Upper lobe of left lung (tissue), 6 donors: Measurements from ENCODE around the gene NKG7. TPM values are rescaled to one million over a fixed set of nuclear protein-coding genes. Genes with fewer than 3 reads are reported as not detected.

Experiments used
- ATAC-seq, 2 donors: fragments of 200-7000 bp; cut with Tn5 transposase; one replicate each; pipeline ENCODE4 v1.9.1; 2022; ENCODE audit warnings: mild to moderate bottlenecking in 2 of 2, moderate library complexity in 2 of 2; ENCODE audit not compliant: low FRiP score in 2 of 2
- DNase-seq, 2 donors: peaks; one replicate each; pipeline ENCODE4 v3.0.0-alpha.2; 2019 to 2020
- H3K27ac ChIP-seq, 4 donors: fragments of 200-600 bp; sonication (generic); one replicate each; pipeline ENCODE4 v1.5.1; 2016 to 2019
- H3K27me3 ChIP-seq, 4 donors: fragments of 200-600 bp; sonication (generic); one replicate each; pipeline ENCODE4 v1.5.1; 2017 to 2019
- H3K36me3 ChIP-seq, 4 donors: fragments of 200-600 bp; sonication (generic); one replicate each; pipeline ENCODE4 v1.5.1; 2016 to 2019
- H3K4me1 ChIP-seq, 4 donors: fragments of 200-600 bp; sonication (generic); one replicate each; pipeline ENCODE4 v1.5.1; 2018 to 2019
- H3K4me3 ChIP-seq, 4 donors: fragments of 200-600 bp; sonication (generic); one replicate each; pipeline ENCODE4 v1.5.1; 2017 to 2019; ENCODE audit warnings: mild to moderate bottlenecking in 2 of 4, moderate library complexity in 1 of 4
- H3K9me3 ChIP-seq, 4 donors: fragments of 200-600 bp; sonication (generic); one replicate each; pipeline ENCODE4 v1.5.1; 2018 to 2019
- CTCF ChIP-seq, 6 experiments: fragments of 450-650 bp in 4 of 6; fragments of 200-600 bp in 2 of 6; sonication (generic) in 2 of 6; IDR thresholded peaks; one replicate each; pipeline ENCODE4 v1.5.1; 2016 to 2019; ENCODE audit warnings: antibody characterized with exemption in 6 of 6
- EP300 ChIP-seq, 4 donors: sonication (generic); formaldehyde crosslinking; IDR thresholded peaks; one replicate each; pipeline ENCODE4 v1.5.1; 2017; ENCODE audit warnings: antibody characterized with exemption in 4 of 4, control low read depth in 2 of 4
- POLR2A ChIP-seq, 4 donors: fragments of 450-650 bp; IDR thresholded peaks; one replicate each; pipeline ENCODE4 v1.5.1; 2016 to 2017; ENCODE audit warnings: antibody characterized with exemption in 4 of 4, mild to moderate bottlenecking in 2 of 4
- POLR2AphosphoS5 ChIP-seq, 2 donors: sonication (generic); formaldehyde crosslinking; IDR thresholded peaks; one replicate each; pipeline ENCODE4 v1.5.1; 2017; ENCODE audit warnings: antibody characterized with exemption in 2 of 2
- WGBS, 2 donors: methylation state at CpG; one replicate each; pipeline ENCODE4 v1.1.5; 2017 to 2018; 5-methylcytosine and 5-hydroxymethylcytosine counted together
- total RNA-seq, 6 donors: library from RNA; depleted of rRNA in 4 of 6; stranded (reverse); fragments of >200 nt in 4 of 6; gene quantifications; one replicate each; pipeline versions ENCODE4 v1.1.0 to v1.2.1, GENCODE V29; 2016 to 2021
- donor health status: DM: no; HTN: no; CAD: no; lungs with moderate emphysema.
- donor health status: DM: no; HTN: yes; CAD: no; lungs with severe emphysema.

The NKG7 gene
- total RNA-seq, 6 donors from 2014 or later, result 3.4 to 25.8 (median 9.7) TPM

GRCh38 chr19:51370230-51370629, 2.2 kb downstream of the NKG7 start:
- Histone ChIP-seq H3K4me3 (peak overlapping the region in 2 of 4 donors; percentile 3 to 34), H3K27ac (no peak overlapping the region)
- WGBS, 2 donors, result 75 to 78% methylated on average over 4 of the region's 4 CpGs

GRCh38 chr19:51368366-51369282, 3.8 kb downstream of the NKG7 start, which contains the start of gene CLDND2:
Gene CLDND2 (minus strand): TSS chr19:51369003. CDS start chr19:51368577, 426 bp downstream.
- no peaks in the 10 kb centered on the region for H3K9me3 ChIP-seq
- TF ChIP-seq POLR2AphosphoS5 (IDR thresholded peaks at IDR 0.05) (no peak), EP300 (IDR thresholded peaks at IDR 0.05) (no peak), CTCF (IDR thresholded peaks at IDR 0.05) (no peak), POLR2A (IDR thresholded peaks at IDR 0.05) (no peak)
- peak within 1 kb of the TSS; percentile 64 to 86 (median 70) for H3K4me3 ChIP-seq
- DNase-seq, result no peak
- H3K4me1 ChIP-seq, result peaks cover 16 to 29% (median 25%) of the 10 kb centered on the region in 4 donors
- whole genome bisulfite sequencing, 2 donors, result 57 to 72% methylated on average over 14 to 21 of the region's 23 CpGs
- no peaks in the 10 kb centered on the region for H3K36me3 ChIP-seq
- ATAC-seq, result no peak
- peak within 1 kb of the TSS; percentile 69 to 99 (median 92) for H3K27ac ChIP-seq
- H3K27me3 ChIP-seq, result no peaks in the 10 kb centered on the region

More at GRCh38 chr19:51370230-51370629, 2.2 kb downstream of the NKG7 start:
- no peak for DNase-seq
- TF ChIP-seq POLR2AphosphoS5 (IDR thresholded peaks at IDR 0.05), result no peak
- no peak for TF ChIP-seq EP300 (IDR thresholded peaks at IDR 0.05)
- TF ChIP-seq POLR2A (IDR thresholded peaks at IDR 0.05), result no peak
- TF ChIP-seq CTCF (IDR thresholded peaks at IDR 0.05), result no peak
- peaks cover 7 to 24% (median 13%) of the 10 kb centered on the region in 4 donors for H3K4me1 ChIP-seq
- H3K36me3 ChIP-seq, result no peaks in the 10 kb centered on the region
- H3K27me3 ChIP-seq, result no peaks in the 10 kb centered on the region
- ATAC-seq, result no peak
- no peaks in the 10 kb centered on the region for H3K9me3 ChIP-seq

- no peaks in the 10 kb centered on the region for H3K36me3 ChIP-seq
- TF ChIP-seq EP300 (IDR thresholded peaks at IDR 0.05) (no peak), CTCF (IDR thresholded peaks at IDR 0.05) (peak in 2 of 6 experiments; percentile 21 to 26), POLR2AphosphoS5 (IDR thresholded peaks at IDR 0.05) (peak; percentile 32 to 94), POLR2A (IDR thresholded peaks at IDR 0.05) (peak in 1 of 4 donors; percentile 83)
- H3K4me1 ChIP-seq, result peaks cover 18 to 38% (median 27%) of the 10 kb centered on the region in 4 donors
- DNase-seq, result peak; percentile 97 to 100
- ATAC-seq, result peak; percentile 95 to 97
- WGBS, 2 donors, result 0 to 1% methylated on average over 15 to 44 of the region's 64 CpGs
- H3K9me3 ChIP-seq, result no peaks in the 10 kb centered on the region
- no peaks in the 10 kb centered on the region for H3K27me3 ChIP-seq
- peak overlapping the region; percentile 88 to 99 (median 92) for H3K27ac ChIP-seq
- H3K4me3 ChIP-seq, result peak overlapping the region; percentile 64 to 86 (median 70)
These were observed 4.7 kb downstream of the NKG7 start for GRCh38 chr19:51367565-51368365.

GRCh38 chr19:51367255-51367564, 5.2 kb downstream of the NKG7 start:
- TF ChIP-seq EP300 (IDR thresholded peaks at IDR 0.05) (no peak), POLR2AphosphoS5 (IDR thresholded peaks at IDR 0.05) (peak in 1 of 2 donors; percentile 32), POLR2A (IDR thresholded peaks at IDR 0.05) (peak in 3 of 4 donors; percentile 64 to 84 (median 81)), CTCF (IDR thresholded peaks at IDR 0.05) (no peak)
- peak overlapping the region; percentile 88 to 99 (median 92) for H3K27ac ChIP-seq
- ATAC-seq, result no peak

More at GRCh38 chr19:51367255-51367564, 5.2 kb downstream of the NKG7 start:
- DNase-seq, result no peak
- Histone ChIP-seq H3K27me3 (no peaks in the 10 kb centered on the region), H3K9me3 (no peaks in the 10 kb centered on the region), H3K36me3 (no peaks in the 10 kb centered on the region), H3K4me3 (peak overlapping the region; percentile 64 to 86 (median 70)), H3K4me1 (peaks cover 21 to 43% (median 26%) of the 10 kb centered on the region in 4 donors)
- 0% methylated on average over 5 to 12 of the region's 15 CpGs for WGBS, 2 donors
